ENCODE measurements around the gene GLTP. TPM values are rescaled to one million over a fixed set of nuclear protein-coding genes. Genes with fewer than 3 reads are reported as not detected.

The GLTP gene
- total and polyA plus RNA-seq, 2 of the 13 experiments (the other 11 are each of a cell fraction or from before 2014, with no cell fraction given), result 10.7 to 12.9 TPM

DNA sequence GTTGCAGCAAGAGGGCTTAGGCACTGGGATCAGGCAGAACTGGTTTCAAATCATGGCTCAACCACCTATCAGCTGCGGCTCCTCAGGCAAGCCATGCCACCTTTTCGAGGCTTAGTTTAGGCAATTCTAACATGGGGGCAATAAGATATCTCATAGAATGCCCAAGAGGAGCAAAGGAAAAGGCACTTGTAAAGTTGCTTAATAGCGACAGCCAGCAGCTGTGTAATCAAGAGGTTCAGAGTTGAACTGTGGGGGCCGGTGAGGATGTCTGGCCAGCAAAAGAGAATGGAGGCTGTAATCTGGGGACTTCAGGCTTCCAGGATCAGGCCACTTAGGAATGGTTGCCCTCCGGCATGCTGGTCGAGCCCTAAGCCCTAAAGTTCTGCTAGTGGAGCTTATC is 16.7 kb upstream of the GLTP start:
- no TSS peak for BruUV-seq (replicated peaks)
- intact Hi-C loops (cut with micrococcal nuclease; ENCODE audit: unreplicated experiment), result no loop called here
- DNase-seq (ENCODE audit: low spot score), result no peak
- Histone ChIP-seq H3K79me2 (ENCODE audit: insufficient read depth, low read length) (peaks cover 17% of the 10 kb centered on the region), H3K9me3 (ENCODE audit: low read length) (no peaks in the 10 kb centered on the region), H3K9ac (ENCODE audit: insufficient read depth, low read depth, low read length) (0 out of 2 replicates have a peak overlapping the region, but pooled peaks have one; percentile 2), H3K4me3 (replicated peaks in 1 of 3; ENCODE audit: insufficient read depth in 1 of 3, low read depth in 2 of 3, low read length in 3 of 3) (no peak overlapping the region), H3K4me1 (ENCODE audit: insufficient read depth, low read length) (peaks cover 73% of the 10 kb centered on the region), H3K36me3 (replicated peaks in 1 of 2; ENCODE audit: control insufficient read depth in 1 of 2, insufficient read depth in 2 of 2, low read length in 2 of 2) (no peaks in the 10 kb centered on the region), H3K4me2 (ENCODE audit: low read depth, low read length) (peak overlapping the region; percentile 51), H3K27ac (ENCODE audit: extremely low read length, insufficient read depth, low read length) (no peak overlapping the region), H2AFZ (ENCODE audit: low read length) (no peak overlapping the region), H3K27me3 (ENCODE audit: control insufficient read depth in 1 of 2, insufficient read depth in 2 of 2, low read length in 2 of 2) (peaks cover 0 to 3% of the 10 kb centered on the region in 2 experiments; a peak in 2 of 5 replicates), H4K20me1 (ENCODE audit: insufficient read depth, low read length) (no peaks in the 10 kb centered on the region)
- WGBS (ENCODE audit: low lambda C conversion rate), result 9% methylated on average over 4 of the region's 6 CpGs
- POLR2A ChIA-PET, result no interaction called here
- ATAC-seq, result no peak
- in situ Hi-C loops (cut with HindIII; ENCODE audit: extremely low pct_ligation_motif_present, low pct_unique_long_range_greater_than_20kb), result no loop called here
- no peak for FAIRE-seq
- CTCF ChIA-PET (ENCODE audit: low intra/inter-chr PET ratio, low total read pairs), result interaction anchor here (0.7 kb wide), 1 partner anchor 44 kb away, joined by 3 read pairs; no protein-coding TSS in a partner anchor
- peak; percentile 58; the same call in 1 of the 2 replicates for TF ChIP-seq CEBPB (IDR thresholded peaks at IDR 0.05; ENCODE audit: borderline replicate concordance, low read depth, low read length)
- no peak for TF ChIP-seq ZFYVE20 (CRISPR knock-in tag; IDR thresholded peaks at IDR 0.05; ENCODE audit: borderline replicate concordance, low read depth)
- TF ChIP-seq, protein P1, sequence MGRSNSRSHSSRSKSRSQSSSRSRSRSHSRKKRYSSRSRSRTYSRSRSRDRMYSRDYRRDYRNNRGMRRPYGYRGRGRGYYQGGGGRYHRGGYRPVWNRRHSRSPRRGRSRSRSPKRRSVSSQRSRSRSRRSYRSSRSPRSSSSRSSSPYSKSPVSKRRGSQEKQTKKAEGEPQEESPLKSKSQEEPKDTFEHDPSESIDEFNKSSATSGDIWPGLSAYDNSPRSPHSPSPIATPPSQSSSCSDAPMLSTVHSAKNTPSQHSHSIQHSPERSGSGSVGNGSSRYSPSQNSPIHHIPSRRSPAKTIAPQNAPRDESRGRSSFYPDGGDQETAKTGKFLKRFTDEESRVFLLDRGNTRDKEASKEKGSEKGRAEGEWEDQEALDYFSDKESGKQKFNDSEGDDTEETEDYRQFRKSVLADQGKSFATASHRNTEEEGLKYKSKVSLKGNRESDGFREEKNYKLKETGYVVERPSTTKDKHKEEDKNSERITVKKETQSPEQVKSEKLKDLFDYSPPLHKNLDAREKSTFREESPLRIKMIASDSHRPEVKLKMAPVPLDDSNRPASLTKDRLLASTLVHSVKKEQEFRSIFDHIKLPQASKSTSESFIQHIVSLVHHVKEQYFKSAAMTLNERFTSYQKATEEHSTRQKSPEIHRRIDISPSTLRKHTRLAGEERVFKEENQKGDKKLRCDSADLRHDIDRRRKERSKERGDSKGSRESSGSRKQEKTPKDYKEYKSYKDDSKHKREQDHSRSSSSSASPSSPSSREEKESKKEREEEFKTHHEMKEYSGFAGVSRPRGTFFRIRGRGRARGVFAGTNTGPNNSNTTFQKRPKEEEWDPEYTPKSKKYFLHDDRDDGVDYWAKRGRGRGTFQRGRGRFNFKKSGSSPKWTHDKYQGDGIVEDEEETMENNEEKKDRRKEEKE (IDR thresholded peaks at IDR 0.05), result no peak
- TF ChIP-seq MEF2D (CRISPR knock-in tag; IDR thresholded peaks at IDR 0.05), result no peak
- TF ChIP-seq, protein P2, sequence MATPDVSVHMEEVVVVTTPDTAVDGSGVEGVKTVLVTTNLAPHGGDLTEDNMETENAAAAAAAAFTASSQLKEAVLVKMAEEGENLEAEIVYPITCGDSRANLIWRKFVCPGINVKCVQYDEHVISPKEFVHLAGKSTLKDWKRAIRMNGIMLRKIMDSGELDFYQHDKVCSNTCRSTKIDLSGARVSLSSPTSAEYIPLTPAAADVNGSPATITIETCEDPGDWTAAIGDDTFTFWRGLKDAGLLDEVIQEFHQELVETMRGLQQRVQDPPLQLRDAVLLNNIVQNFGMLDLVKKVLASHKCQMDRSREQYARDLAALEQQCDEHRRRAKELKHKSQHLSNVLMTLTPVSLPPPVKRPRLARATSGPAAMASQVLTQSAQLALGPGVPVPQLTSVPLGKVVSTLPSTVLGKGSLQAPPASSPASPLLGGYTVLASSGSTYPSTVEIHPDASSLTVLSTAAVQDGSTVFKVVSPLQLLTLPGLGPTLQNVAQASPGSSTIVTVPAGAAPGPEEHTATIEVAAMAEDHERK (CRISPR knock-in tag; IDR thresholded peaks at IDR 0.05; ENCODE audit: low read depth), result no peak
- no peak for TF ChIP-seq ZBTB7B (CRISPR knock-in tag; IDR thresholded peaks at IDR 0.05)
- TF ChIP-seq, protein P3, sequence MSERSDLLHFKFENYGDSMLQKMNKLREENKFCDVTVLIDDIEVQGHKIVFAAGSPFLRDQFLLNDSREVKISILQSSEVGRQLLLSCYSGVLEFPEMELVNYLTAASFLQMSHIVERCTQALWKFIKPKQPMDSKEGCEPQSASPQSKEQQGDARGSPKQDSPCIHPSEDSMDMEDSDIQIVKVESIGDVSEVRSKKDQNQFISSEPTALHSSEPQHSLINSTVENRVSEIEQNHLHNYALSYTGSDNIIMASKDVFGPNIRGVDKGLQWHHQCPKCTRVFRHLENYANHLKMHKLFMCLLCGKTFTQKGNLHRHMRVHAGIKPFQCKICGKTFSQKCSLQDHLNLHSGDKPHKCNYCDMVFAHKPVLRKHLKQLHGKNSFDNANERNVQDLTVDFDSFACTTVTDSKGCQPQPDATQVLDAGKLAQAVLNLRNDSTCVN (CRISPR knock-in tag; IDR thresholded peaks at IDR 0.05; ENCODE audit: borderline replicate concordance), result no peak
- TF ChIP-seq HNF4A (CRISPR knock-in tag; IDR thresholded peaks at IDR 0.05), result peak; percentile 12; the same call in 1 of the 2 replicates
- no peak for TF ChIP-seq ZNF343 (CRISPR knock-in tag; IDR thresholded peaks at IDR 0.05)
- no peak for TF ChIP-seq TBP (CRISPR knock-in tag; IDR thresholded peaks at IDR 0.05)
- peak; percentile 53 for TF ChIP-seq CEBPG (CRISPR knock-in tag; IDR thresholded peaks at IDR 0.05)
- TF ChIP-seq, protein P4, sequence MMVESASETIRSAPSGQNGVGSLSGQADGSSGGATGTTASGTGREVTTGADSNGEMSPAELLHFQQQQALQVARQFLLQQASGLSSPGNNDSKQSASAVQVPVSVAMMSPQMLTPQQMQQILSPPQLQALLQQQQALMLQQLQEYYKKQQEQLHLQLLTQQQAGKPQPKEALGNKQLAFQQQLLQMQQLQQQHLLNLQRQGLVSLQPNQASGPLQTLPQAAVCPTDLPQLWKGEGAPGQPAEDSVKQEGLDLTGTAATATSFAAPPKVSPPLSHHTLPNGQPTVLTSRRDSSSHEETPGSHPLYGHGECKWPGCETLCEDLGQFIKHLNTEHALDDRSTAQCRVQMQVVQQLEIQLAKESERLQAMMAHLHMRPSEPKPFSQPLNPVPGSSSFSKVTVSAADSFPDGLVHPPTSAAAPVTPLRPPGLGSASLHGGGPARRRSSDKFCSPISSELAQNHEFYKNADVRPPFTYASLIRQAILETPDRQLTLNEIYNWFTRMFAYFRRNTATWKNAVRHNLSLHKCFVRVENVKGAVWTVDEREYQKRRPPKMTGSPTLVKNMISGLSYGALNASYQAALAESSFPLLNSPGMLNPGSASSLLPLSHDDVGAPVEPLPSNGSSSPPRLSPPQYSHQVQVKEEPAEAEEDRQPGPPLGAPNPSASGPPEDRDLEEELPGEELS (CRISPR knock-in tag; IDR thresholded peaks at IDR 0.05), result no peak
- no peak for TF ChIP-seq RBM22 (optimal IDR thresholded peaks at IDR 0.05; ENCODE audit: low read length)
- TF ChIP-seq SIX4 (CRISPR knock-in tag; IDR thresholded peaks at IDR 0.05), result no peak
- TF ChIP-seq ZSCAN29 (CRISPR knock-in tag; conservative IDR thresholded peaks at IDR 0.05), result no peak
- TF ChIP-seq POLR2G (IDR thresholded peaks at IDR 0.05; ENCODE audit: low read depth, low read length), result no peak
- no peak for TF ChIP-seq DR1 (CRISPR knock-in tag; IDR thresholded peaks at IDR 0.05)
- TF ChIP-seq, protein P5, sequence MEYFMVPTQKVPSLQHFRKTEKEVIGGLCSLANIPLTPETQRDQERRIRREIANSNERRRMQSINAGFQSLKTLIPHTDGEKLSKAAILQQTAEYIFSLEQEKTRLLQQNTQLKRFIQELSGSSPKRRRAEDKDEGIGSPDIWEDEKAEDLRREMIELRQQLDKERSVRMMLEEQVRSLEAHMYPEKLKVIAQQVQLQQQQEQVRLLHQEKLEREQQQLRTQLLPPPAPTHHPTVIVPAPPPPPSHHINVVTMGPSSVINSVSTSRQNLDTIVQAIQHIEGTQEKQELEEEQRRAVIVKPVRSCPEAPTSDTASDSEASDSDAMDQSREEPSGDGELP (IDR thresholded peaks at IDR 0.05; ENCODE audit: borderline replicate concordance, low read depth), result peak; percentile 65; the same call in 1 of the 2 replicates
